A549 (cell line): ENCODE results near the gene RHOF.

Source experiments
- MYC ChIP-seq: IDR thresholded peaks from 2 replicates; pipeline ENCODE4 v1.6.1; 2012; ENCODE audit warnings: mild to moderate bottlenecking, inconsistent platforms, low read length, improper control_type of control experiment, borderline replicate concordance
- SMC3 ChIP-seq: fragments of >200 bp; sonication (Bioruptor Twin); formaldehyde crosslinking; IDR thresholded peaks from 3 replicates; pipeline ENCODE4 v1.6.1; 2018; ENCODE audit warnings: inconsistent platforms
- TF ChIP-seq, protein P1 (sequence below): fragments of >200 bp; sonication (Bioruptor Twin); formaldehyde crosslinking; IDR thresholded peaks from 3 replicates; pipeline ENCODE4 v1.5.1; 2016

DNA sequence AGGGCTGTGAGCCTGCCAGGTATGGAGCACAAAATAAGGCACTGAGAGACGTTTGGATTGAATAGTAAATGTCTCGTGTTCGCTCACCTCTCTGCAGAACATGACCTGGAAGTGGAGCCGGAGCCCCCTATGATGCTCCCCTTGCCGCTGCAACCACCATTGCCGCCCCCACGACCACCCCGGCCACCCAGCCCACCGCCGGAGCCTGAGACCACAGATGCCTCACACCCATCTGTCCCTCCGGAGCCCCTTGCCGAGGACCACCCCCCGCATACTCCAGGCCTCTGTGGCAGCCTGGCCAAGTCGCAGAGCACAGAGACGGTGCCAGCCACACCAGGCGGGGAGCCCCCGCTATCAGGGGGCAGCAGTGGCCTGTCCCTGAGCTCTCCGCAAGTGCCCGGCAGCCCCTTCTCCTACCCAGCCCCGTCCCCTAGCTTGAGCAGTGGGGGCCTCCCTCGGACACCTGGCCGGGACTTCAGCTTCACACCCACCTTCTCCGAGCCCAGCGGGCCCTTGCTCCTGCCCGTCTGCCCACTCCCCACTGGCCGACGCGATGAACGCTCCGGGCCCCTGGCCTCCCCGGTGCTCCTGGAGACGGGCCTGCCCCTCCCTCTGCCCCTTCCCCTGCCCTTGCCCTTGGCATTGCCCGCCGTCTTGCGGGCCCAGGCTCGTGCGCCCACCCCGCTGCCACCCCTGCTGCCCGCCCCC is 29.1 kb upstream of the RHOF start:
- TF ChIP-seq, protein P1, sequence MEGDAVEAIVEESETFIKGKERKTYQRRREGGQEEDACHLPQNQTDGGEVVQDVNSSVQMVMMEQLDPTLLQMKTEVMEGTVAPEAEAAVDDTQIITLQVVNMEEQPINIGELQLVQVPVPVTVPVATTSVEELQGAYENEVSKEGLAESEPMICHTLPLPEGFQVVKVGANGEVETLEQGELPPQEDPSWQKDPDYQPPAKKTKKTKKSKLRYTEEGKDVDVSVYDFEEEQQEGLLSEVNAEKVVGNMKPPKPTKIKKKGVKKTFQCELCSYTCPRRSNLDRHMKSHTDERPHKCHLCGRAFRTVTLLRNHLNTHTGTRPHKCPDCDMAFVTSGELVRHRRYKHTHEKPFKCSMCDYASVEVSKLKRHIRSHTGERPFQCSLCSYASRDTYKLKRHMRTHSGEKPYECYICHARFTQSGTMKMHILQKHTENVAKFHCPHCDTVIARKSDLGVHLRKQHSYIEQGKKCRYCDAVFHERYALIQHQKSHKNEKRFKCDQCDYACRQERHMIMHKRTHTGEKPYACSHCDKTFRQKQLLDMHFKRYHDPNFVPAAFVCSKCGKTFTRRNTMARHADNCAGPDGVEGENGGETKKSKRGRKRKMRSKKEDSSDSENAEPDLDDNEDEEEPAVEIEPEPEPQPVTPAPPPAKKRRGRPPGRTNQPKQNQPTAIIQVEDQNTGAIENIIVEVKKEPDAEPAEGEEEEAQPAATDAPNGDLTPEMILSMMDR: no peak
- no peak for TF ChIP-seq SMC3
- no peak for TF ChIP-seq MYC
